Cardiac muscle cell (in vitro differentiated cells and primary cell): ENCODE data around the gene HIP1. TPM values are rescaled to one million over a fixed set of nuclear protein-coding genes. Genes with fewer than 3 reads are reported as not detected.
"Not testable (repeated sequence)": the region's sequence is repeated elsewhere in the genome, so short reads cannot be mapped to it uniquely, and the experiment has no call there.

ENCODE experiments used
- DNase-seq, 2 donors: peaks; one replicate each; pipeline versions ENCODE4 v3.0.0 to v3.0.0-alpha.2; 2010 to 2017; ENCODE audit warnings: low read depth in 1 of 2, low spot score in 1 of 2
- H3K27ac ChIP-seq: fragments of 200-600 bp; sonication (generic); 2 replicates; pipeline ENCODE4 v1.5.1; 2016
- H3K27me3 ChIP-seq: fragments of 200-600 bp; sonication (generic); 2 replicates; pipeline ENCODE4 v1.6.0; 2016; ENCODE audit warnings: control low read depth
- H3K36me3 ChIP-seq: fragments of 200-600 bp; sonication (generic); 2 replicates; pipeline ENCODE4 v1.5.1; 2016; ENCODE audit warnings: control low read depth
- H3K4me1 ChIP-seq: fragments of 200-600 bp; sonication (generic); 2 replicates; pipeline ENCODE4 v1.8.1; 2017; ENCODE audit warnings: low read depth, mild to moderate bottlenecking, mixed run types
- H3K4me3 ChIP-seq: fragments of 200-600 bp; sonication (generic); 2 replicates; pipeline ENCODE4 v1.5.1; 2016; ENCODE audit warnings: mild to moderate bottlenecking
- H3K9me3 ChIP-seq: fragments of 200-600 bp; sonication (generic); 2 replicates; pipeline ENCODE4 v1.5.1; 2017; ENCODE audit warnings: low read depth, mild to moderate bottlenecking, control low read depth
- polyA plus RNA-seq: library from polyadenylated mRNA; unstranded; fragments of >200 nt; fragmentation: Nextera tagmentation; extraction: Ambion mirVana; gene quantifications from 2 replicates; pipeline ENCODE4 v1.2.1, GENCODE V29; 2016
- total RNA-seq: library from RNA; depleted of rRNA; stranded (reverse); fragments of >200 nt; gene quantifications from 2 replicates; pipeline ENCODE4 v1.2.3, GENCODE V29; 2016
- TF ChIP-seq, protein P1 (sequence below): IDR thresholded peaks from 2 replicates; pipeline ENCODE4 v1.5.1; 2012; ENCODE audit warnings: low read depth, mild to moderate bottlenecking, low read length

The HIP1 gene
- total and polyA plus RNA-seq, 2 experiments from 2014 or later: 21.2 to 34.6 TPM

- no peak overlapping the region for H3K4me3 ChIP-seq
- no peaks in the 10 kb centered on the region for H3K36me3 ChIP-seq
- H3K27me3 ChIP-seq: no peaks in the 10 kb centered on the region
- H3K4me1 ChIP-seq: peaks cover 9% of the 10 kb centered on the region
- no peak overlapping the region for H3K27ac ChIP-seq
- no peaks in the 10 kb centered on the region for H3K9me3 ChIP-seq
- TF ChIP-seq, protein P1, sequence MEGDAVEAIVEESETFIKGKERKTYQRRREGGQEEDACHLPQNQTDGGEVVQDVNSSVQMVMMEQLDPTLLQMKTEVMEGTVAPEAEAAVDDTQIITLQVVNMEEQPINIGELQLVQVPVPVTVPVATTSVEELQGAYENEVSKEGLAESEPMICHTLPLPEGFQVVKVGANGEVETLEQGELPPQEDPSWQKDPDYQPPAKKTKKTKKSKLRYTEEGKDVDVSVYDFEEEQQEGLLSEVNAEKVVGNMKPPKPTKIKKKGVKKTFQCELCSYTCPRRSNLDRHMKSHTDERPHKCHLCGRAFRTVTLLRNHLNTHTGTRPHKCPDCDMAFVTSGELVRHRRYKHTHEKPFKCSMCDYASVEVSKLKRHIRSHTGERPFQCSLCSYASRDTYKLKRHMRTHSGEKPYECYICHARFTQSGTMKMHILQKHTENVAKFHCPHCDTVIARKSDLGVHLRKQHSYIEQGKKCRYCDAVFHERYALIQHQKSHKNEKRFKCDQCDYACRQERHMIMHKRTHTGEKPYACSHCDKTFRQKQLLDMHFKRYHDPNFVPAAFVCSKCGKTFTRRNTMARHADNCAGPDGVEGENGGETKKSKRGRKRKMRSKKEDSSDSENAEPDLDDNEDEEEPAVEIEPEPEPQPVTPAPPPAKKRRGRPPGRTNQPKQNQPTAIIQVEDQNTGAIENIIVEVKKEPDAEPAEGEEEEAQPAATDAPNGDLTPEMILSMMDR: no peak
- DNase-seq: no peak
Observed at GRCh38 chr7:75723444-75723843, 15.3 kb downstream of the HIP1 start.

- H3K27ac ChIP-seq: no peak overlapping the region
- H3K4me3 ChIP-seq: no peak overlapping the region
- peaks cover 7% of the 10 kb centered on the region for H3K4me1 ChIP-seq
- H3K9me3 ChIP-seq: no peaks in the 10 kb centered on the region
- no peaks in the 10 kb centered on the region for H3K27me3 ChIP-seq
- no peaks in the 10 kb centered on the region for H3K36me3 ChIP-seq
- TF ChIP-seq, protein P1: no peak
- no peak for DNase-seq
Observed at GRCh38 chr7:75722373-75722772, 16.4 kb downstream of the HIP1 start.

DNA sequence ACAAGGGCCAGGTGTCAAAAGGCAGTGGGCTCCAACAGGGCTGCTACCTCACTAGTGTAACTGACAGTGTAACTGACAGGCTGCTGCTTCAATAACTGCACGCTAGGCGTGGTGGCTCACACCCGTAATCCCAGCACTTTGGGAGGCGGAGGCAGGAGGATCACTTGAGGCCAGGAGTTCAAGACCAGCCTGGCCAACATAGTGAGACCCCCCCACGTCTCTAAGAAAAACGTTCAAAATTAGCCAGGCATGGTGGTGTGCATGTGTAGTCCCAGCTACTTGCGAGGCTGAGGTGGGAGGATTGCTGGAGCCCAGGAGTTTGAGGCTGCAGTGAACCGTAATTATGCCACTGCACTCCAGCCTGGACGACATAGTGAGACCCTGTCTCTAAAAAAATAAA lies 16.8 kb downstream of the HIP1 start:
- H3K27me3 ChIP-seq, H3K9me3 ChIP-seq, H3K4me3 ChIP-seq, H3K4me1 ChIP-seq, DNase-seq, H3K27ac ChIP-seq, H3K36me3 ChIP-seq: not testable (repeated sequence)

DNA sequence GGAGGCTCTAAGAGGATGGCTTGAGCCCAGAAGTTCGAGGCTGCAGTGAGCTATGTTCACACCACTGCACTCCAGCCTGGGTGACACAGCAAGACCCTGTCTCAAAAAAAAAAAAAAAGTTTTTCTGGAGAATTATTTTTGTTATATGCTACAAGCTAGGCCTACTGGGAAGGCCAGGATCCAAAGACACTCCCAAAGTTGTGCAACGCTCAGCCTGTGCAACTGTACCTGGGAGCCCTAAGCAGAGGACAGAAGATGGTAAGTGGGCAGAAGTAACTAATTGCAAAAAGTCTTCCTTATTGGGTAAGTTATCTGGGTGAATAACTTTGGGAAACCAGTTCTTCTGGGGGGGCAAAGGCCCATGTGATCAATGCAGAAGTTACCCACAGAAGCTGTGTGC lies 17.3 kb downstream of the HIP1 start:
- TF ChIP-seq, protein P1: no peak
- Histone ChIP-seq H3K27ac (no peak overlapping the region), H3K4me1 (peaks cover 7% of the 10 kb centered on the region), H3K36me3 (no peaks in the 10 kb centered on the region), H3K4me3 (no peak overlapping the region), H3K27me3 (no peaks in the 10 kb centered on the region), H3K9me3 (no peaks in the 10 kb centered on the region)
- no peak for DNase-seq

- no peaks in the 10 kb centered on the region for H3K27me3 ChIP-seq
- H3K27ac ChIP-seq: no peak overlapping the region
- H3K4me1 ChIP-seq: peaks cover 7% of the 10 kb centered on the region
- TF ChIP-seq, protein P1: no peak
- H3K9me3 ChIP-seq: no peaks in the 10 kb centered on the region
- no peaks in the 10 kb centered on the region for H3K36me3 ChIP-seq
- H3K4me3 ChIP-seq: no peak overlapping the region
- DNase-seq: no peak
Observed at GRCh38 chr7:75719626-75720025, 19.1 kb downstream of the HIP1 start.

GRCh38 chr7:75718390-75719031 lies 20.2 kb downstream of the HIP1 start:
- peaks cover 8% of the 10 kb centered on the region for H3K4me1 ChIP-seq
- DNase-seq: no peak
- H3K27ac ChIP-seq: peak overlapping the region; percentile 59
- H3K36me3 ChIP-seq: no peaks in the 10 kb centered on the region
- H3K9me3 ChIP-seq: no peaks in the 10 kb centered on the region
- TF ChIP-seq, protein P1: no peak
- H3K27me3 ChIP-seq: no peaks in the 10 kb centered on the region
- H3K4me3 ChIP-seq: no peak overlapping the region

DNA sequence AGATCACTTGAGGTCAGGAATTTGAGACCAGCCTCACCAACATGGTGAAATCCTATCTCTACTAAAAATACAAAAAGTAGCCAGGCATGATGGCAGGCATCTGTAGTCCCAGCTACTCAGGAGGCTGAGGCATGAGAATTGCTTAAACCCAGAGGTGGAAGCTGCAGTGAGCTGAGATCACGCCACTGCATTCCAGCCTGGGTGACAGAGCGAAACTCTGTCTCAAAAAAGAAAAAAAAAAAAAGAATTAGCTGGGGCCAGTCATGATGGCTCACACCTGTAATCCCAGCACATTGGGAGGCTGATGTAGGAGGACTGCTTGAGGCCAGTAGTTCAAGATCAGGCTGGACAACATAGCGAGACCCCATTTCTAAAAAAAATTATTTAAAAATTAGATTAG lies 21.0 kb downstream of the HIP1 start:
- H3K4me3 ChIP-seq, H3K36me3 ChIP-seq, H3K9me3 ChIP-seq, H3K27ac ChIP-seq, H3K27me3 ChIP-seq, DNase-seq: not testable (repeated sequence)
- H3K4me1 ChIP-seq: peaks cover 15% of the 10 kb centered on the region
